NCI-H1092 treated with DMSO at 0.1 percent for 48 hours (cell line): ENCODE data around the gene NYAP1.
A peak's percentile ranks its signal among the peaks of the same experiment; 100 is the strongest.
"Not testable (repeated sequence)": the region's sequence is repeated elsewhere in the genome, so short reads cannot be mapped to it uniquely, and the experiment has no call there.

ENCODE experiments used
- DNase-seq: peaks from one replicate; lab custom pipeline; 2025; lab: John Stamatoyannopoulos, UW

NYAP1 gene

DNA sequence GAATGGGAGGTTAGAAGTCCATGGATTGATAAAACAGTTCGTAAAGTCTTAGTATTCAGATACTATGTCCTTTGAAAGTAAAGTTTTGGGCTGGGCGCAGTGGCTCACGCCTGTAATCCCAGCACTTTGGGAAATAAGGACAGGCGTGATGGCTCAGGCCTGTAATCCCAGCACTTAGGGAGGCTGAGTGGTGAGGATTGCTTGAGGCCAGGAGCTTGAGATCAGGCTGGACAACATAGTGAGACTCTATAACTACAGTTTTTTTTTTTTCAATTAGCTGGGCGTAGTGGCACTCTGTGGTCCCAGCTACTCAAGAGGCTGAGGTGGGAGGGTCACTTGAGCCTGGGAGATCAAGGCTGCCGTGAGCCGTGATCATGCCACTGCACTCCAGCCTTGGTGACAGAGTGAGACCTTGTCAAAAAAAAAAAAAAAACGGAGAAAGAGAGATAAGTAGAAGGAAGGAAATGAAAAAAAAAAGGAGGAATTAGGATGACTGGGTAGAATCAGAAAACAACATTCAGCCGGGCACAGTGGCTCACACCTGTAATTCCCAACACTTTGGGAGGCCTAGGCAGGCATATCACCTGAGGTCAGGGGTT is 29.6 kb downstream of the NYAP1 start:
- DNase-seq: no peak

DNA sequence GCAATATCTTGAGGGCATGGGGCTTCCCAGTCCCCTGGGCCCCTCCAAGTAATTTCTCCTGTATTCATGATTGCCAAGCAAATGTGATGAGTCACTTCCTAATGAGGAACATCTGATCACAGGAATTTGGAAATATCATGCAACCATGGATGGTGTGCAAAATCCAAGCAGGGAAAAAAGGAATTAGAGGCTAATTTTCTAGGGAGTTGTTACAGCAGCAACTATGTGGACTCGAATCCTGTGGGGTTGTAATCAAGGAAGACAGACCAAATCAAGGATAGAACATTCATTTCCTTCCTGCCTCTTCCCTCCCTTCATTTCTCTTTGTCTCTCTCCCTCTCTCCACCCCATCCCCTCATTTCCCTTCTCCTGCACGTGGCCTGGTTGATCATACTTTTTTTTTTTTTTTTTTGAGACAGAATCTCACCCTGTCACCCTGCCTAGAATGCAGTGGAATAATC is 31.4 kb downstream of the NYAP1 start:
- no peak for DNase-seq

DNA sequence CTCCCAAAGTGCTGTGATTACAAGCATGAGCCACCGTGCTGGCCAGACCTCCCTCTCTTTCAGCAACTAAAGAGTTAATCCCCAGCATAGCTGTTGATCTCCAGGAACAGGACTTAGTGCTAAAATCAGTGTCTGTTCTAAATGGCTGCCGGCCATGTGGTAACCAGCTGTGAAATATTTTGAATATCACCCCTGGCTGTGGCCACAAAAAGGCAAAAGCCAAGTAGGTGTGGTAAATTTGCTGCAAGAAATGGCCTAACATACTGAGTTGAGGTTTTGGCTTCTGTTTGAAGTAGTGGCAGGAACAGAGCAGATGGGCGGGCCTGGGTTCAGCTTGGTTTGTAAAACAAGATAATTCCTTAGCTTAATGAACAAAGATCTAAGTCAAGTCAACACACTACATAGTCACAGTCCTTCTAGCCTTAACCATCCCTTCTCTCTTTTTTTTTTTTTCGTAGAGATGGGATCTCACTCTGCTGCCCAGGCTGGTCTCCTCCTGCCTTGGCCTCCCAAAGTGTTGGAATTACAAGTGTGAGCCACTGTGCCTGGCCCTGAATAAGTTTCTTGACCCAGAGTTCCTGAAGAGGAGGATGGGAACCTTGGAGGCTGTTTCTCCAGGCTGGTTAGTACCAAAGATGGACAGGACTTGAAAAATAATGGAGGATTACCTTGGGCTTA is 32.5 kb downstream of the NYAP1 start:
- no peak for DNase-seq

DNA sequence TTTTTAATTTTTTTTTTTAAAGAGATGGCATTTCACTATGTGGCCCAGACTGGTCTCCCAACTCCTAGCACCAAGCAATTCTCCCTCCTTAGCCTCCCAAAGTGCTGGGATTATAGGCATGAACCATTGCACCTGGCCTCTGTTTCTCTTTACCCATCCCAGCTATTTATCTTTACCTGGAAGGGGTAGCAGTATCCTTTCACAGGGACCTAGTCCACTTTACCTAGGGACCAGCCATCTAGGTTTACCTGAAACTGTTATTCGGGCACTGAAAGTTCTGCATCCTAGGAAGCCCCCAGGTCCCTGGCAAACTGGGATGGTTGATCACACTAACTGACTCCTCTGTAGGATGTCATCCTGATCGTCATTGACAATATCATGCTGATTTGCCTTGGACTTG is 33.6 kb downstream of the NYAP1 start:
- no peak for DNase-seq

DNA sequence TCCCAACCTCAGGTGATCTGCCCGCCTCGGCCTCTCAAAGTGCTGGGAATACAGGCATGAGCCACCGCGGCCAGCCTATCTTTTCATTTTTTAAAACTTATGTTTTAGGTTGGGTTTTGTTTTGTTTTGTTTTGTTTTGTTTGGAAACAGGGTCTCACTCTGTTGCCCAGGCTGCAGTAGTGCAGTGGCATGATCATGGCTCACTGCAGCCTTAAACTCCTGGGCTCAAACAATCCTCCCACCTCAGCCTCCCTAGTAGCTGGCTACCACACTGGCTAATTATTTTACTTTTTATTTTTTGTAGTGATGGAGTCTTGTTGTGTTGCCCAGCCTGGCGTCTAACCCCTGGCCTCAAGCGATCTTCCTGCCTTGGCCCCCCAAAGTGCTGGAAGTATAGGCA is 35.9 kb downstream of the NYAP1 start:
- no peak for DNase-seq

DNA sequence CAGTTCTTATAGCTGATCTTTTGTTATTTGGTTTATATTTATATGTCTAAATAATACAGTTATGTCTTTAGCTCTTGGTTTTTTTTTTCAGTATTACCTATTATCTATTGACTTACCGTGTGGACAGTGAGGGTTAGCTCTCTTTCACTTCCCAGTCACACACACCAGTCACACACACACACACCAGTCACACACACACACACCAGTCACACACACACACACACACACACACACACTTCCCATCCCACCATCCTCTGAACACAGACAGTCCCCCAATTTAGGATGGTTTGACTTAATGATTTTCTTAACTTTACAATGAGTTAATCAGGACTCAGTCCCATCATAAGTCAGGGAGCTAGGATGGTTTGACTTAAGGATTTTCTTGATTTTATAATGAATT is 36.4 kb downstream of the NYAP1 start:
- no peak for DNase-seq

DNA sequence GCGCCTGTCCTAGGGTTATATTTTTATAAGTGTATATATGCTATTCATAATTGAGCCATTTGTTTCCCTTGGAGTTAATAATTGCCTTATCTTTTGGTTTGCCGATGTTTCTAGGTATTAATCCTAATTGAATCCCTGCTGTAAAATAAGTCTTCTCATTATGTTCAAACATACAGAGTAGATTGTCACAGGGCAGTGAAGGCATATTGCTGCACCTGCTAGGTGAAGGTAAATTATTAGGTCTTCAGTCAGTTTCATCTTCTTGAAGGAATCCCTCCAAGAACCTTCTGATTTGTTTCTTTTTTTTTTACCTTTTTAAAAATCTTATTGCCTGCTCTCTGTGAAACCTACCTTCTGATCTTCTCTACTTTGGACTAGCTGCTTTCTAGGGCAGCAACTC is 37.3 kb downstream of the NYAP1 start:
- DNase-seq: no peak

DNA sequence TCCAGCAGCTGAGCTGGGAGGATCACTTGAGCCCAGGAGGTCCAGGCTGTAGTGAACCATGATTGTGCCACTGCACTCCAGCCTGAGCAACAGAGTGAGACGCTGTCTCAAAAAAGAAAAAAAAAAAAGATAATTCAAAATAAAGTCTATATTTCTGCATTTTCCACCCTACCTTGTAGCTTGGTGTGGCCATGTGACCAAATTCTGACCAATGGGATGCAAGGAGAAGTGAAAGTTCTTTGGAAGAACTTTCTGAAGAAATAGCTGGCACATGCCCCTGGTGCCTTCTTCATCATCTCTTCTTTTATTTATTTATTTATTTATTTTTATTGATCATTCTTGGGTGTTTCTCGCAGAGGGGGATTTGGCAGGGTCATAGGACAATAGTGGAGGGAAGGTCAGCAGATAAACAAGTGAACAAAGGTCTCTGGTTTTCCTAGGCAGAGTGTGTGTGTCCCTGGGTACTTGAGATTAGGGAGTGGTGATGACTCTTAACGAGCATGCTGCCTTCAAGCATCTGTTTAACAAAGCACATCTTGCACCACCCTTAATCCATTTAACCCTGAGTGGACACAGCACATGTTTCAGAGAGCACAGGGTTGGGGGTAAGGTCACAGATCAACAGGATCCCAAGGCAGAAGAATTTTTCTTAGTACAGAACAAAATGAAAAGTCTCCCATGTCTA is 38.3 kb downstream of the NYAP1 start:
- DNase-seq: not testable (repeated sequence)

DNA sequence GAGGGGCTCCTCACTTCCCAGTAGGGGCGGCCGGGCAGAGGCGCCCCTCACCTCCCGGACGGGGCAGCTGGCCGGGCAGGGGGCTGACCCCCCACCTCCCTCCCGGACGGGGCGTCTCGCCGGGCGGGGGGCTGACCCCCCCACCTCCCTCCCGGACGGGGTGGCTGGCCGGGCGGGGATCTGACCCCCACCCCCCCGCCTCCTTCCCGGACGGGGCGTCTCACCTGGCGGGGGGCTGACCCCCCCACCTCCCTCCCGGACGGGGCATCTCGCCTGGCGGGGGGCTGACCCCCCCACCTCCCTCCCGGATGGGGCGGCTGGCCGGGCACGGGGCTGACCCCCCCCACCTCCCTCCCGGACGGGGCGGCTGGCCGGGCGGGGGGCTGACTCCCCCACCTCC is 39.5 kb downstream of the NYAP1 start:
- DNase-seq: not testable (repeated sequence)

DNA sequence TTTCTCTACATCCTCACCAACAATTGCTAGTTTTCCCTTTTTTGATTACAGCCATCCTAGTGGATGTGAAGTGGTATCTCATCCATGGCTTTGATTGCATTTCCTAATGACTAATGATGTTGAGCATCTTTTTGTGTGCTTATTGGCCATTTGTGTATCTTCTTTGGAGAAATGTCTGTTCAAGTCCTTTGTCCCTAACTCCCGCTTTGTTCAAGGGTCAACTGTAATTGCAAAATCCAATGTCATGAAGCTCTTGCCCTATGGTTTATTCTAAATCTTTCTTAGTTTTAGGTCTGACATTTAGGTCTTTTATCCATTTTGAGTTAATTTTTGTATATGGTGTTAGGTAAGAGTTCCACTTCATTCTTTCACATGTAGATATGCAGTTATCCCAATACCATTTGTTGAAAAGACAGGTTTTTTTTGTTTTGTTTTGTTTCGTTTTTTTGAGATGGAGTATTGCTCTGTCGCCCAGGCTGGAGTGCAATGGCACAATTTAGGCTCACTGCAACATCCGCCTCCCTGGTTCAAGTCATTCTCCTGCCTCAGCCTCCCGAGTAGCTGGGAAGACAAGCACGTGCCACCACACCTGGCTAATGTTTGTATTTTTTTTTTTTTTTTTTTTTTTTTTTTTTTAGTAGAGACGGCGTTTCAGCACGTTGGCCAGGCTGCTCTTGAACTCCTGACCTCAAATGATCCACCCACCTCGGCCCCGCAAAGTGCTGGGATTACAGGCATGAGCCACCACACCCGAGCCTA is 44.6 kb downstream of the NYAP1 start:
- not testable (repeated sequence) for DNase-seq

DNA sequence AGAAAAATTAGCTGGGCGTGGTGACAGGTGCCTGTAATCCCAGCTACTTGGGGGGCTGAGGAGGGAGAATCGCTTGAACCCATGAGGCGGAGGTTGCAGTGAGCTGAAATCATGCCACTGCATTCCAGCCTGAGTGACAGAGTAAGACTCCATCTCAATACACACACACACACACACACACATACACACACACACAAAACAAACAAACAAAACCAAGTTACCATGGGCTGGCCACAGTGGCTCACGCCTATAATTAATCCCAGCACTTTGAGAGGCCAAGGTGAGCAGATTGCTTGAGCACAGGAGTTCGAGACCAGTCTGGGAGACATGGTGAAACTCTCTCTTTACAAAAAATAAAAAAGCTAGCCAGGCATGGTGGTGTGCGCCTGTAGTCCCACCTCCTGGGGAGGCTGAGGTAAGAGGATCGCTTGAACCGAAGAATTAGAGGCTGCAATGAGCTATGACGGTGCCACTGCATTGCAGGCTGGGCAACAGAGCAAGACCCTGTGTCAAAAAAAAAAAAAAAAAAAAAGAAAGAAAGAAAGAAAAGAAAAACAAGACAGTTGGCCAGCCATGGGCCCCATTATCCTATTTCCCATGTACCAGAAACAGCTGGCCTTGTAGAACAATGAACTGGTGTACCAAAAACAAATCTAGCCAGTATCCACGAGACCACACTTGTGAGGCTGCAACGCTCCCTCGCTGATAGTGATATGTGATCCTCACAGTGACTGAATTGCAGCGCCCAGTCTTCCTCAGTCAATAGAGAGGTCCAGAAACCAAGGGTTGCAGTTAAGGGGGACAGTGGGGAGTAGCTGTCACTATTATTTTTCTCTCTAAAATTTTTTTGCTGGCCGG is 48.7 kb downstream of the NYAP1 start:
- DNase-seq: no peak

DNA sequence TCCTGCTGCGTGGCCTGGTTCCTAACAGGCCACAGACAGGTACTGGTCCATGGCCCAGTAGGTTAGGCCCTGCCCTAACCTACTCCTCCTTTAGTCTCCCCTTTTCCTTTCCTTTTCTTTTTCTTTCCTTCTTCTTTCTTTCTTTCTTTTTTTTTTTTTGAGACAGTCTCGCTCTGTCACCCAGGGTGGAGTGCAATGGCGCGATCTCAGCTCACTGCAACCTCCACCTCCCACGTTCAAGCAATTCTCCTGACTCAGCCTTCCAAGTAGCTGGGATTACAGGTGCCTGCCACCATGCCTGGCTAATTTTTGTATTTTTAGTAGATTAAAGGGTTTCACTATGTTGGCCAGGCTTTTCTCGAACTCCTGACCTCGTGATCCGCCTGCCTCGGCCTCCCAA is 52.3 kb downstream of the NYAP1 start:
- not testable (repeated sequence) for DNase-seq

DNA sequence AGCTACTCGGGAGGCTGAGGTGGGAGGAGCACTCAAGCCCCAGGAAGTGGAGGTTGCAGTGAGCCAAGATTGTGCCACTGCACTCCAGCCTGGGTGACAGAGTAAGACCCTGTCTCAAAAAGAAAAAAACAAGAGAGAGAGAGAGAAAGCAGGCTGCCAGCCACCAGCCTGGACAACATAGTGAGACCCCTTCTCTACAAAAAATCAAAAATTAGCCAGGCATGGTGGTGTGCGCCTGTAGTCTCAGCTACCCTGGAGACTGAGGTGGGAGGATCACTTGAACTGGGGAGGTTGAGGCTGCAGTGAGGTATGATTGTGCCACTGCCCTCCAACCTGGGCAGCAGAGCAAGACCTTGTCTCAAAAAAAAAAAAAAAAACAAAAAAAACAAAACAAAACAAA is 53.0 kb downstream of the NYAP1 start:
- DNase-seq: not testable (repeated sequence)

DNA sequence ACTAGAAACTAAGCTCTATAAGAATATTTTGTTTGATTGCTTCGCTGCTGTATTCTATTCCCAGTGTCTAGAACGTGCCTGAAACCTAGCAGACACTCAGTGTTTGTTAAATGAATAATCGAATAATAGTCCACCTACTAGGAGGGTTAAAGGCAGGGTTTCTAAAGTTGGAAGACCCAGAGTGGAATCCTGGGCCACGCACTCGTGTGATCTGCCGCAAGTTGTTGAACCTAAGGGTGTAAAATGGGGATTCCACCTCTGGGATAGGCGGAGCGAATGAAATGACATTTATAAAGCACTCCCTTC is 54.6 kb downstream of the NYAP1 start:
- no peak for DNase-seq

DNA sequence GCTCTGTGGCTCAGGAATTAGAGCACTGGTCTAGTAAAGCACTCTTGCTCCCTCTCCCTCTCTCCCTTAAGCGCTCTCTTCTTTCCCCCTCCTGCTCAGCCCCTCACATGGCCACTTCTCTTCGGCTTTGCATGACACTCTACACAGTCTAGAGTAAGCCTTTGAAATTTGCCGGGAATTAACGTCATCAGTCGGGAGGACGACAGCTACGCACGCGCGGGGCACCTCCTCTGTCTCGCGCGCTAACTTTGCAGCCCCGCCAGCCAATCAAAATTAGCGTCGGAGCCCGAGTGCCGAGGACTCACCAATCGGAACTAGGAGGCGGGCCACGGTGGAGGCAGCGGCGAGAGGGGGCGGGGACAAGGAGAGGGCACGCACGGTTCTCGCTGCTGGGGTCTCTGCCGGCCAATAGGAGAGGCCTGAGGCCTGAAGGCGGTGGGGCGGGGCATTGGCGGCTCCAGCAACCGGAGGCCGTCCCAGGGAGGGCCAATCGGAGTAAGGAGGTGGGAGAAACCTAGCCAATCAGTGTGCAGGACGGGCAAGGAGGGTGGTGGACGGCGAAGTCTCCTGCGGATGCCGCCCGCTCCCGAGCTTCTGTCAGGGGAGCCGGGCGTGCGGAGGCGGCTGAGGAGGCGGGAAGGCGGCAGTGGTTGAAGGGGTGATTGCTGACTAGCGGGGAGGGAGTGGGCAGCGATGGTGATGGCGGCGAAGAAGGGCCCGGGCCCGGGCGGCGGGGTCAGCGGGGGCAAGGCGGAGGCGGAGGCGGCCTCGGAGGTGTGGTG is 55.1 kb downstream of the NYAP1 start, which contains the start of gene AGFG2:
Gene AGFG2, plus strand, starts transcription at position 550 of the 782 bp plus-strand sequence. Its CDS starts 144 bp downstream, at position 694.
- DNase-seq: peak; percentile 100

DNA sequence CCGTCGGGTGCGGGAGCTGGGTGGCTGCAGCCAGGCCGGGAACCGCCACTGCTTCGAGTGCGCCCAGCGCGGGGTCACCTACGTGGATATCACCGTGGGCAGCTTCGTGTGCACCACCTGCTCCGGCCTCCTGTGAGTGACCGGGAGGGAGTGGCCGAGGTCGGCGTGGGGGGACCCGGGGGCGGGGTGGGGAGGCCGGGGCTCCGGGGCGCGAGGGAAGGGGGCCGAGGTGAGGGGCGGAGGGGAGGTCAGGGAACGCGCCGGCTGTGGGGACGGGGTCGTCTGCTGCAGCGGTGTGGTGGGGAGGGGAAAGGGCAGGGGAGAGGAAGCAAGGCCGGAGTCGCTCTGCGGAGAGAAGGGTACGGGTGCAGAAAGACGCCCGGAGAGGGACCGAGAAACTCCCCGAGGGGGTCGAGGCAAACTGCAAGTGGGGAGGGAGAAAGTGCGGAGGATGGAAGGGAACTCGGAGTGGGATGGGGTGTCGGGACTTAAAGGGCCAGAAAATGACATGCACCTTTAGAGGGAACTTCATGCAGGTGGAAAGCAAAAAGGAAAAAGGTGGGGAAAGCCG is 55.8 kb downstream of the NYAP1 start:
- no peak for DNase-seq

DNA sequence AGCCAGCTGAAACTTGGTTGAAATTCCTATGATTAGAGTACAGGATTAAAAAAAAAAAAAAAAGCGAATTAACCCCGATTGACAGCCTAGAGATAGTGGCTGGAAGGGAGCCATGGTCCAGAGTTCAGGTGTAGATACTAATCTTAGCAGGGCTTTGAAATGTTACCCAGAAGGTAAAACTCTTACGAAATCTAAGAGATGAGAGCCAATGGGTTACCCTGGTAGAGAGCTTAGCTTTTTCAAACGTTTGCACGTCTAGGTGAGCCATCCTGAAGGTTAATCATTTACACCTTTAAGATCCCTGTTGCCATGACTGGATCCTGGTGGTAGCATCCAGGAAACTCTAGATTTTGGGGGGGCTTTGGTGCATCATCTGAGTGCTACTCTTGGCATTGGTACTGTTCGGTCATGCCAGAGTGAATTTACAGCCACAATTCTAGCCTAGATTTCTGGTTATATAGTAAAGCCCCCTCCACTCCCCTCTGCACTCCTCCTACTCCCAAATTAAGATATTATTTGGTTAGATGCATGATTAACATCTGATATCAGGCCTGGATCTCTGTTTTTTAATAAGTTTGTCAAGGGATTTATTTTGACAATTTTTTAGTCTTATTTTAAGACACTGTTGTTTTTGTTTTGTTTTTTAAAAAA is 56.5 kb downstream of the NYAP1 start:
- no peak for DNase-seq

DNA sequence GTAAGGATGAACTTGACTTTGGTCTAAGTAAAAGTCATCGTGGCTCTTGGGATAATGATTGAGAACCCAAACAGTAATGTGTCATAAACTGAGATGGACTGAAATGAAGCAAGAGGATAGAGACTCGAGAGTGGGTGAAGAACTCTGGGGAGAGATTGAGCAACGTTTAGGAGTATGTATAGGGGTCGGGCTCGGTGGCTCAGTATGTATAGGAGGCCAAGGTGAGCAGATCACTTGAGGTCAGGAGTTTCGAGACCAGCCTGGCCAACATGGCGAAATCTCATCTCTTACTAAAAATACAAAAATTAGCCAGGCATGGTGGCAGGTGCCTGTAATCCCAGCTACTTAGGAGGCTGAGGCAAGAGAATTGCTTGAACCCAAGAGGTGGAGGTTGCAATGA is 57.6 kb downstream of the NYAP1 start:
- DNase-seq: not testable (repeated sequence)

DNA sequence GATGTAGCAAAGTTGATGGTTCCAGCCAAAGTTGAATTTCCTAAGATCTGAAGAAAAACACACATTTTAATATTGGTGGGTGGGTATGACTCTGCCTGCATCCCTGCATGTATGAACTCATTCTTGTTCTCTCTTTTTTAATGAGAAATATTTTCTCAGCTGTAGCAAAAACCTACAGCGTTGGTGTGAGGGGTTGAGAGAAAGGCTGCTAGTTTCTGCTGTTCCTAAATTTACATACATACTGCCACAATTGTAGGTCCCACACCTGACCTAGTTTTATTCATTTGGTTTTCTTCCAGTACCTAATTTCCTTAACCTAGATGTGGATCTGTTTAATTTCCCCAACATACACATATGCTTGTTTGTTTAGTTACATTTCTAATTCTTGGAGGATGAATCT is 59.9 kb downstream of the NYAP1 start:
- DNase-seq: no peak

DNA sequence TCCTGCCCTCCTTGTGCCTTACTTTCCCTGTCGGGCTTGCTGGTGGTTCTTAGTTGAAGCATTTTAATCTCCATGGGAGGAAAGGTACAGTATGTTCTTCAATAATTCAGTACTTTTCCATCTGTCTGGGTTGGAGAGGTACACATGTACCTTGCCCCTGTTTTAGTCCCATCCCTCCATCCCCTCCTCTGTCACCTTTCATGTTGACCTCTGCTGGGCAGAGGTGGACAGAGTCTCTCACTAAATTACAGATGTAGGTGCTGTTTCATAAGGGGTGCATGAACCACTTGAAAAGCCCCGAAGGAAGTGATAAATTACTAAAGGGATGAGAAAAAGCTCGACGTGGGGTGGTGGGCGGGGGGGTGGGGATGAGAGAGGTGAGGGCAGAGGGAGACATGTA is 60.7 kb downstream of the NYAP1 start:
- no peak for DNase-seq
